Inflammatory macrophage treated with lipopolysaccharide for 1 hour (primary cell): ENCODE data around the gene ZNF467.
A peak's percentile ranks its signal among the peaks of the same experiment; 100 is the strongest.

Experiments
- DNase-seq, 2 donors: peaks; one replicate each; pipeline ENCODE4 v3.0.0-alpha.2; 2020 to 2022

Gene ZNF467

GRCh38 chr7:149785983-149786382 lies 12.6 kb upstream of the ZNF467 start:
- no peak for DNase-seq

- DNase-seq = no peak
These were observed 12.0 kb upstream of the ZNF467 start for GRCh38 chr7:149785402-149785801.

- no peak for DNase-seq
These were observed 10.8 kb upstream of the ZNF467 start for GRCh38 chr7:149784251-149784608.

GRCh38 chr7:149783386-149784250 lies 10.2 kb upstream of the ZNF467 start:
- no peak for DNase-seq

- DNase-seq = no peak
These were observed 9.4 kb upstream of the ZNF467 start for GRCh38 chr7:149782682-149783345.

- DNase-seq = no peak
These were observed 8.5 kb upstream of the ZNF467 start for GRCh38 chr7:149781921-149782320.

GRCh38 chr7:149780636-149781419 lies 7.4 kb upstream of the ZNF467 start:
- no peak for DNase-seq

GRCh38 chr7:149780056-149780455 lies 6.7 kb upstream of the ZNF467 start:
- no peak for DNase-seq

GRCh38 chr7:149779502-149779805 lies 6.1 kb upstream of the ZNF467 start:
- DNase-seq = no peak

GRCh38 chr7:149778696-149779501 lies 5.5 kb upstream of the ZNF467 start:
- no peak for DNase-seq

- DNase-seq = no peak
These were observed 4.9 kb upstream of the ZNF467 start for GRCh38 chr7:149778327-149778637.

GRCh38 chr7:149777551-149778326 lies 4.4 kb upstream of the ZNF467 start:
- DNase-seq = no peak

- no peak for DNase-seq
These were observed 3.5 kb upstream of the ZNF467 start for GRCh38 chr7:149776848-149777407.

GRCh38 chr7:149776289-149776688 lies 2.9 kb upstream of the ZNF467 start:
- peak; percentile 10 to 27 for DNase-seq

GRCh38 chr7:149775176-149775556 lies 1.8 kb upstream of the ZNF467 start:
- DNase-seq = no peak

GRCh38 chr7:149774237-149775175 lies 1.1 kb upstream of the ZNF467 start:
- no peak for DNase-seq

GRCh38 chr7:149772956-149773434 lies 393 bp downstream of the ZNF467 start:
- DNase-seq = no peak

GRCh38 chr7:149772241-149772955 lies 990 bp downstream of the ZNF467 start:
- no peak for DNase-seq

GRCh38 chr7:149771720-149772240 lies 1.6 kb downstream of the ZNF467 start:
- peak; percentile 81 to 92 for DNase-seq
